NCI-H2171 (cell line): ENCODE data around the gene CD34.

Source experiments
- DNase-seq: peaks from one replicate; lab custom pipeline; 2025; lab: John Stamatoyannopoulos, UW

CD34 gene

DNA sequence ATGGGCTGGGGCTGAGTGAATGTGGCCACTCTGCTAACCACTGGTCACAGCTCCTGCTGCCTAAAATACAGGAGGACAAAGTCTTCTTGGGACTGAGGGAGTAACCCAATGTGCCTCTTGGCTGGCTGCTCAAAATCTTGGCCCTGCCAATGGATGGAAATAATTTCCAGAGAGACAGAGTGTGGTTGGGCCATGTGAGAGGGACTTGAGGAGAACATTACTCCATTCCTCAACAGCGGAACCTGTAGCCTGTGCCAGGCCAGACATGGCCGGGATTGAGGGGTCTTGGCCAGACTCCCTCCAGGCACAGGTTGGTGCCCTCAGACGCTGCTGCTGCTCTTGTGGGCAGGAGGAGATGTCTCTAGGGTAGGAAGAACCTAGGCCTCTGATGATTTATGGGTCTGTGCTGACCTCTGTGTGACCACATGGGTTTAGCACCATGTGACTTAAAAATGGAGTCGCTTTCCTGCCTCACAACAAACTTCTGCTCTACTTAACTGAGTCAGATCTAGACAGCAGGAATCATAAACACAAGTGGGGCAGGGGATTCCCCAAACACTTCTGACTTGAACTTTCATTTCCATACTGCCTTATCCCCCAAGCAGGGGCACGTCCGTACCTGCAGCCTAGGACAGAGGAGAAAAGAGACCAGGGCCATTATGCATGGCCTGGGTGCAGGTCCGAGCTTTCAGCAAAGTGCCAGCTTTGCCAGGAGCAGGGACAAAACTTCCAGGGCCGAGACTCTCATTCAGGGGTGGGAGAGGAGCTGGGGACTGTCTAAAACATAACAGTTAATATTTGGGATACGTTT, 79.2 kb downstream of the CD34 start:
- DNase-seq = no peak
